NCI-H82 treated with DMSO at 0.1 percent for 48 hours (cell line): ENCODE data around the gene CDC42BPB.
"Not testable (repeated sequence)": the region's sequence is repeated elsewhere in the genome, so short reads cannot be mapped to it uniquely, and the experiment has no call there.

Experiments used
- DNase-seq: peaks from one replicate; lab custom pipeline; 2025; ENCODE audit not compliant: unreplicated experiment; lab: John Stamatoyannopoulos, UW

Gene CDC42BPB

GRCh38 chr14:102903889-102904512 is 153.3 kb downstream of the CDC42BPB start:
- DNase-seq = no peak

GRCh38 chr14:102903248-102903888 is 154.0 kb downstream of the CDC42BPB start:
- DNase-seq = no peak

GRCh38 chr14:102902523-102903247 is 154.7 kb downstream of the CDC42BPB start:
- DNase-seq = no peak

GRCh38 chr14:102902086-102902485 is 155.3 kb downstream of the CDC42BPB start:
- DNase-seq = no peak

GRCh38 chr14:102901633-102902032 is 155.7 kb downstream of the CDC42BPB start:
- DNase-seq = no peak

GRCh38 chr14:102900631-102901571 is 156.4 kb downstream of the CDC42BPB start:
- DNase-seq = no peak

GRCh38 chr14:102899516-102899900 is 157.8 kb downstream of the CDC42BPB start:
- no peak for DNase-seq

GRCh38 chr14:102898776-102899515 is 158.4 kb downstream of the CDC42BPB start:
- DNase-seq = no peak

GRCh38 chr14:102898298-102898697 is 159.1 kb downstream of the CDC42BPB start:
- DNase-seq = no peak

GRCh38 chr14:102897299-102898027 is 159.9 kb downstream of the CDC42BPB start:
- DNase-seq = no peak

GRCh38 chr14:102896735-102897134 is 160.6 kb downstream of the CDC42BPB start:
- not testable (repeated sequence) for DNase-seq

- DNase-seq = no peak
Observed at GRCh38 chr14:102893452-102893851, 163.9 kb downstream of the CDC42BPB start.

GRCh38 chr14:102892651-102893050 is 164.7 kb downstream of the CDC42BPB start:
- no peak for DNase-seq

- DNase-seq = no peak
Observed at GRCh38 chr14:102891556-102891955, 165.8 kb downstream of the CDC42BPB start.

- DNase-seq = no peak
Observed at GRCh38 chr14:102891111-102891510, 166.2 kb downstream of the CDC42BPB start.

- no peak for DNase-seq
Observed at GRCh38 chr14:102889615-102890014, 167.7 kb downstream of the CDC42BPB start.

- no peak for DNase-seq
Observed at GRCh38 chr14:102888748-102889147, 168.6 kb downstream of the CDC42BPB start.

- DNase-seq = no peak
Observed at GRCh38 chr14:102885737-102886447, 171.5 kb downstream of the CDC42BPB start.

GRCh38 chr14:102883554-102883953 is 173.8 kb downstream of the CDC42BPB start:
- no peak for DNase-seq
